RWPE2 (cell line): ENCODE data around the gene CNTRL.

ENCODE experiments used
- ATAC-seq: fragments of 200-7000 bp; cut with Tn5 transposase; 3 replicates; pipeline ENCODE4 v1.9.1; 2021; ENCODE audit warnings: low read depth
- DNase-seq: peaks from one replicate; pipeline ENCODE4 v3.0.0-alpha.2; 2020; ENCODE audit warnings: low spot score
- H3K27ac ChIP-seq: fragments of 450-650 bp; 2 replicates; pipeline ENCODE4 v1.5.1; 2017; ENCODE audit warnings: mild to moderate bottlenecking; ENCODE audit not compliant: poor library complexity, severe bottlenecking
- H3K27me3 ChIP-seq: fragments of 250-450 bp; sonication (Bioruptor Pico); 2 replicates; pipeline ENCODE4 v1.5.1; 2021; ENCODE audit warnings: mild to moderate bottlenecking, moderate library complexity; ENCODE audit not compliant: insufficient read depth, poor library complexity, severe bottlenecking
- H3K36me3 ChIP-seq: fragments of 250-450 bp; sonication (Bioruptor Pico); 2 replicates; pipeline ENCODE4 v1.5.1; 2020; ENCODE audit warnings: low read depth, mild to moderate bottlenecking, moderate library complexity
- H3K4me1 ChIP-seq: fragments of 250-450 bp; sonication (Bioruptor Pico); 2 replicates; pipeline ENCODE4 v1.5.1; 2021; ENCODE audit warnings: mild to moderate bottlenecking, moderate library complexity; ENCODE audit not compliant: insufficient read depth, poor library complexity, severe bottlenecking
- H3K4me3 ChIP-seq: fragments of 250-450 bp; sonication (Bioruptor Pico); 2 replicates; pipeline ENCODE4 v1.5.1; 2021; ENCODE audit warnings: mild to moderate bottlenecking, moderate library complexity; ENCODE audit not compliant: severe bottlenecking
- H3K9me3 ChIP-seq: fragments of 250-450 bp; sonication (Bioruptor Pico); 2 replicates; pipeline ENCODE4 v1.5.1; 2021; ENCODE audit warnings: mild to moderate bottlenecking, moderate library complexity; ENCODE audit not compliant: severe bottlenecking
- CTCF ChIP-seq: fragments of 450-650 bp; IDR thresholded peaks from one replicate; pipeline ENCODE4 v1.5.1; 2017; ENCODE audit warnings: mild to moderate bottlenecking, moderate library complexity; ENCODE audit not compliant: poor library complexity, severe bottlenecking

CNTRL gene

GRCh38 chr9:121120386-121120785 lies 45.6 kb downstream of the CNTRL start:
- Histone ChIP-seq H3K27ac (no peak overlapping the region), H3K27me3 (no peaks in the 10 kb centered on the region), H3K4me3 (no peak overlapping the region), H3K9me3 (no peaks in the 10 kb centered on the region), H3K36me3 (peaks cover 14% of the 10 kb centered on the region), H3K4me1 (peaks cover 6% of the 10 kb centered on the region)
- ATAC-seq (no peak), DNase-seq (no peak)
- no peak for TF ChIP-seq CTCF

DNA sequence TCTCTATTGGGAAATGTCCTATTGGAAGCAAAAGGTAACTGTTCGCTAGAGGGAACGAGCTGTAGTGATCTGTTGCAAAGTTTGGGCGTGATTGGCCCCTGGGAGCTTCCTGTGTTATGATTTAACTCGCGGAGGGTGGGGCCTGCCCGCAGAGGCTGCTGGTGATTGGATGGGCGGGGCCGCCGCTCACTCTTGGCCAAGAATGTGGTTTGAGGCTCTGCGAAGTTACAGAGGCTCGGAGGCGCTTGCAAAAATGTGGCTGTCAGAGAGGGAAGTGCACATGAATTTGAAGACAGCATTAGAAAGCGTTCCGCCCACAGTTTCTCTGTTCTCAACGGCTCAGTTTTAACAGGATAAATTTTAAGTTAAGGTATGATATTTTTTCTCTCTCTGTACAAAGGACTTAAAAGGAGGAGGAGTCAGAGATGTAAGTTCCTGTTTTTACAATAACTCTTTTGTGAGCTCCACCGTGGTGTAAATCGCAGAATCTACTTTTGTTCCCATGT lies 46.9 kb downstream of the CNTRL start:
- Histone ChIP-seq H3K4me1 (peaks cover 6% of the 10 kb centered on the region), H3K27ac (peak overlapping the region; percentile 43), H3K9me3 (no peaks in the 10 kb centered on the region), H3K4me3 (peak overlapping the region; percentile 33), H3K36me3 (peaks cover 22% of the 10 kb centered on the region), H3K27me3 (no peaks in the 10 kb centered on the region)
- ATAC-seq = peak; percentile 99
- peak; percentile 97 for DNase-seq
- peak; percentile 34 for TF ChIP-seq CTCF

DNA sequence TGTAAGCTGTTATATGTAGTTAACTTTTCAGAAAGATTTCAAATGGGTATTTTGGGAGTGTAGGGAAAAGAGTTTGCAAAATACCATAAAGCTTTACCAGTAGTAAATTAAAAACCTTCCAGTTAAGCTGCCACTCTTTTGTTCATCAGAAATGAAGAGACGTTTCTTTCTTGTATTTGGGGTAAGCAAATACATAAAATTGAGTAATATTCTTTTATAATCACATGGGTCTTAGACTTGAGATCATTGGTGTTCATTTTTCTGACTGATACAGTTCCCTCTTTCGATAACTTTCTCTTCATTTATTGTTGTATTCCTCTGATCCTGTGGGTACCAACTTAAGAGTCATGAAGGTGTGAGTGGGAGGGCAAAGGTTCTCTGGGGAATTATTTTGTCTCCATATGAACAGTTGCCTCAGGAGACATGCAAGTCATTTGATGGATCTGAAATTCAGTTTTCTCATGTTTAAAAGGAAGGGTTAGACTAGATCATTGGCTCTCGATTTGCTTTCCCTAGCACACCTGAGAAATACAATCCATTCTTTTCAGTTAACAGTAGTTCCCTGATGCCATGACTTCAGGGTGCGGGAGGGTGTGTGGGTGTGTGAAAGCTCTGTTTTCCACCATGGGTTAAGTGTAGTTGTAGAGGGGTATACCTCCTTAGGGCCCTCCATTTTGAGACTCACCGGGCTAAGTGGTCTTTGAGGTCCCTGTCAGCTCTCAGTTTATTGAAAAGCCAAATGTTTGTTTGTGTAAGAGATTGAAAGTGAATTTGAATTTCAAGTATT lies 47.7 kb downstream of the CNTRL start:
- H3K36me3 ChIP-seq = peaks cover 29% of the 10 kb centered on the region
- peak overlapping the region; percentile 43 for H3K27ac ChIP-seq
- H3K4me3 ChIP-seq = peak overlapping the region; percentile 33
- H3K9me3 ChIP-seq = no peaks in the 10 kb centered on the region
- ATAC-seq = no peak
- no peak for TF ChIP-seq CTCF
- peaks cover 6% of the 10 kb centered on the region for H3K4me1 ChIP-seq
- DNase-seq = no peak
- no peaks in the 10 kb centered on the region for H3K27me3 ChIP-seq

DNA sequence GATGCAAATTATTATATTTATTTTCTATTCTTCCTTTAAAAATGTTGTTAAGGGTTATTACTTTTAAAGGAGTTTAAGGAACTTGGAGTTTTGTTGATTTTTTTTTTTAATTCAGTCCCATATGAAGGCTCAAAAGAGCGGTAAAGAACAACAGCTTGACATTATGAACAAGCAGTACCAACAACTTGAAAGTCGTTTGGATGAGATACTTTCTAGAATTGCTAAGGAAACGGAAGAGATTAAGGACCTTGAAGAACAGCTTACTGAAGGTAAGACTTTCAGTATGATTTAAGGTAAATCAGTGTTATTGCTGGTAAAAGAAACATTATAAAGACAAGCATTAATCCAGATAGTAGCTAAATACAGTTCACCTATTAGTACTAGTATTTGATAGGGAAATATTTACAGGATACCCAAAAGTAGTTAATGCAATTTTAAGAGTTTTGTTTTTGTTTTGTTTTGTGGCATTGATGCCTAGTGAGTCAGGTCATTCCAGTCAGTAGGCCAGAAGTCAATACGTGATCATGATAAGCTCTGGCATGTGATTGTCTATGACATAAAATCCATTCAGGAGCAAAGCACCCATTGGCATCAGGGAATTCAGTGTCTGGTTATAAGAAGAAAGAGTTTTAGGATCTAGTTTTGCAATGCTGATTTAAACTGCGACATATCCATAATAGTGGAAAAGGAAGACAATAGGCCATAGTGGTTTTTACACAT lies 49.2 kb downstream of the CNTRL start:
- DNase-seq = no peak

More for the DNA sequence above, 49.2 kb downstream of the CNTRL start:
- Histone ChIP-seq H3K4me1 (peaks cover 6% of the 10 kb centered on the region), H3K36me3 (peaks cover 29% of the 10 kb centered on the region), H3K4me3 (no peak overlapping the region), H3K9me3 (no peaks in the 10 kb centered on the region), H3K27ac (no peak overlapping the region), H3K27me3 (no peaks in the 10 kb centered on the region)
- no peak for TF ChIP-seq CTCF
- no peak for ATAC-seq
